Liver (tissue), 3 donors: ENCODE results near the gene UFD1.

Experiments used
- CTCF ChIP-seq: fragments of 150-350 bp; IDR thresholded peaks from 2 replicates; pipeline ENCODE4 v1.5.1; 2017; ENCODE audit warnings: improper control_type of control experiment, low read depth, low read length; ENCODE audit not compliant: missing input control
- HNF4A ChIP-seq, 2 donors: conservative IDR thresholded peaks; 2 replicates each; pipeline ENCODE4 v1.6.1; 2016; ENCODE audit warnings: antibody characterized with exemption in 2 of 2, mild to moderate bottlenecking in 2 of 2
- JUND ChIP-seq, 2 donors: IDR thresholded peaks; 2 replicates each; pipeline ENCODE4 v1.6.1; 2016; ENCODE audit warnings: antibody characterized with exemption in 2 of 2
- NR2F2 ChIP-seq: IDR thresholded peaks from 2 replicates; pipeline ENCODE4 v1.6.1; 2016; ENCODE audit warnings: antibody characterized with exemption
- RAD21 ChIP-seq, 2 donors: IDR thresholded peaks; 2 replicates each; pipeline ENCODE4 v1.6.1; 2016; ENCODE audit warnings: antibody characterized with exemption in 2 of 2, mild to moderate bottlenecking in 2 of 2
- REST ChIP-seq: IDR thresholded peaks from 2 replicates; pipeline ENCODE4 v1.6.1; 2016; ENCODE audit warnings: antibody characterized with exemption, mild to moderate bottlenecking
- SP1 ChIP-seq: IDR thresholded peaks from 2 replicates; pipeline ENCODE4 v1.6.1; 2018; ENCODE audit warnings: antibody characterized with exemption, mild to moderate bottlenecking
- TF ChIP-seq, protein P1 (sequence below): IDR thresholded peaks from 2 replicates; pipeline ENCODE4 v1.6.1; 2016; ENCODE audit warnings: antibody characterized with exemption
- donor health status: healthy.
- donor health status: healthy.

DNA sequence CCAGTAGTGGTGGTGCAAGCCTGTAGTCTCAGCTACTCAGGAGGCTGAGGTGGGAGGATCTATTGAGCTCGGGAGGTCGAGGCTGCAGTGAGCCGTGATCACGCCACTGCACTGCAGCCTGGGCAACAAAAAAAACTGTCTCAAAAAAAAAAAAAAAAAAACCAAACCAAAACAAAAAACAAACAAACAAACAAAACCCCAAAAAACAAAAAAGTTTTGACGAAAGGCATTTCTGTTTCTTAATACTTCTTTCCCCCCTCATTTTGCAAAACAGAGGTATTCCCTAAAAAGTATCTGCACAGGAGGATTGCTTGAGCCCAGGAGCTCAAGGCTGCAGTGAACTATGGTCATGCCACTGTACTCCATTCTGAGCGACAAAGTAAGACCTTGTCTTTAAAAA lies 58.7 kb downstream of the UFD1 start:
- no peak for TF ChIP-seq CTCF
- no peak for TF ChIP-seq NR2F2
- no peak for TF ChIP-seq REST
- no peak for TF ChIP-seq RAD21 (IDR thresholded peaks at IDR 0.05)
- TF ChIP-seq HNF4A (conservative IDR thresholded peaks at IDR 0.05) = no peak
- no peak for TF ChIP-seq JUND (IDR thresholded peaks at IDR 0.05)
- TF ChIP-seq SP1 = no peak
- TF ChIP-seq, protein P1, sequence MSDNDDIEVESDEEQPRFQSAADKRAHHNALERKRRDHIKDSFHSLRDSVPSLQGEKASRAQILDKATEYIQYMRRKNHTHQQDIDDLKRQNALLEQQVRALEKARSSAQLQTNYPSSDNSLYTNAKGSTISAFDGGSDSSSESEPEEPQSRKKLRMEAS = no peak
